IMR-90 (cell line): ENCODE measurements around the gene ZNF274. TPM values are rescaled to one million over a fixed set of nuclear protein-coding genes. Genes with fewer than 3 reads are reported as not detected.

Experiments used
- ATAC-seq: fragments of 200-7000 bp; cut with Tn5 transposase; 2 replicates; pipeline ENCODE4 v1.9.1; 2020; ENCODE audit warnings: low read depth, mild to moderate bottlenecking, moderate library complexity
- Bru-seq: library from RNA; stranded (reverse); fragments of 400-500 nt; gene quantifications from one replicate; lab custom pipeline; 2021; lab: Mats Ljungman, UMichigan
- BruChase-seq, 2 experiments: library from RNA; stranded (reverse); fragments of 400-500 nt; gene quantifications; one replicate each; lab custom pipeline; 2021; lab: Mats Ljungman, UMichigan
- BruUV-seq: library from RNA; stranded (reverse); fragments of 400-500 nt; replicated peaks from 2 replicates; lab custom pipeline; 2021; lab: Mats Ljungman, UMichigan
- CTCF ChIA-PET: fragments of 300-600 bp; formaldehyde crosslinking; extraction: SDS; loops from one replicate; lab custom pipeline; 2021; ENCODE audit warnings: antibody characterized with exemption; lab: Yijun Ruan, JAX
- POLR2A ChIA-PET: fragments of 300-600 bp; sonication (Branson Sonifier 250); formaldehyde crosslinking; loops from one replicate; lab custom pipeline; 2022; ENCODE audit warnings: antibody characterized with exemption; ENCODE audit not compliant: unreplicated experiment; lab: Charles Lee
- DNase-seq: peaks from one replicate; pipeline ENCODE4 v3.0.0; 2013
- H2AFZ ChIP-seq: replicated peaks from 2 replicates; pipeline ENCODE3; 2013; ENCODE audit warnings: low read length, mild to moderate bottlenecking; ENCODE audit not compliant: poor library complexity
- H2AK5ac ChIP-seq: 2 replicates; pipeline ENCODE4 v1.6.1; 2013; ENCODE audit warnings: low read depth, low read length, inconsistent platforms
- H2AK9ac ChIP-seq: replicated peaks from 2 replicates; pipeline ENCODE3; 2013; ENCODE audit warnings: mild to moderate bottlenecking, low read depth, low read length, moderate library complexity; ENCODE audit not compliant: poor library complexity
- H2BK120ac ChIP-seq: 2 replicates; pipeline ENCODE4 v1.6.1; 2013; ENCODE audit warnings: low read depth, low read length, inconsistent platforms
- H2BK15ac ChIP-seq: 3 replicates; pipeline ENCODE4 v1.6.1; 2013; ENCODE audit warnings: low read depth, low read length, inconsistent platforms
- H2BK20ac ChIP-seq: 2 replicates; pipeline ENCODE4 v1.6.1; 2013; ENCODE audit warnings: low read depth, mild to moderate bottlenecking, inconsistent platforms, low read length, moderate library complexity
- H2BK5ac ChIP-seq: 2 replicates; pipeline ENCODE4 v1.6.1; 2013; ENCODE audit warnings: mild to moderate bottlenecking, low read depth, low read length, inconsistent platforms; ENCODE audit not compliant: poor library complexity, severe bottlenecking
- H3K14ac ChIP-seq: replicated peaks from 2 replicates; pipeline ENCODE4 v1.6.1; 2013; ENCODE audit warnings: low read depth, low read length, inconsistent platforms
- H3K18ac ChIP-seq: 2 replicates; pipeline ENCODE4 v1.6.1; 2013; ENCODE audit warnings: low read depth, low read length, control low read depth
- H3K23ac ChIP-seq: 2 replicates; pipeline ENCODE4 v1.6.1; 2013; ENCODE audit warnings: low read depth, low read length, inconsistent platforms
- H3K27ac ChIP-seq: 2 replicates; pipeline ENCODE4 v1.5.1; 2013; ENCODE audit warnings: mild to moderate bottlenecking, control low read depth, low read length; ENCODE audit not compliant: insufficient read depth
- H3K27me3 ChIP-seq: 2 replicates; pipeline ENCODE4 v1.6.1; 2013; ENCODE audit warnings: low read length; ENCODE audit not compliant: control insufficient read depth, insufficient read depth
- H3K36me3 ChIP-seq: 2 replicates; pipeline ENCODE4 v1.6.1; 2013; ENCODE audit warnings: low read length, mixed read lengths; ENCODE audit not compliant: control insufficient read depth, insufficient read depth
- H3K4ac ChIP-seq: 2 replicates; pipeline ENCODE4 v1.6.1; 2013; ENCODE audit warnings: low read depth, low read length, inconsistent platforms
- H3K4me1 ChIP-seq: 2 replicates; pipeline ENCODE4 v1.6.1; 2013; ENCODE audit warnings: low read length, mixed read lengths; ENCODE audit not compliant: control insufficient read depth, insufficient read depth
- H3K4me2 ChIP-seq: 2 replicates; pipeline ENCODE4 v1.6.1; 2013; ENCODE audit warnings: low read depth, mild to moderate bottlenecking, control low read depth, low read length, moderate library complexity
- H3K4me3 ChIP-seq: 2 replicates; pipeline ENCODE4 v1.5.1; 2013; ENCODE audit warnings: low read depth, mild to moderate bottlenecking, control low read depth, low read length, moderate library complexity; ENCODE audit not compliant: insufficient read depth
- H3K56ac ChIP-seq: 2 replicates; pipeline ENCODE4 v1.6.1; 2013; ENCODE audit warnings: low read length, inconsistent platforms; ENCODE audit not compliant: insufficient read depth; ENCODE audit errors: extremely low read depth
- H3K79me1 ChIP-seq, 2 experiments: 2 replicates each; pipeline ENCODE4 v1.6.1; 2013; ENCODE audit warnings: low read length in 2 of 2, inconsistent platforms in 1 of 2, low read depth in 1 of 2
- H3K9ac ChIP-seq: 2 replicates; pipeline ENCODE4 v1.6.1; 2013; ENCODE audit warnings: low read depth, low read length, control low read depth
- H3K9me1 ChIP-seq: 2 replicates; pipeline ENCODE4 v1.6.1; 2013; ENCODE audit warnings: low read length, inconsistent platforms; ENCODE audit not compliant: insufficient read depth
- H3K9me3 ChIP-seq: 2 replicates; pipeline ENCODE4 v1.6.1; 2013; ENCODE audit warnings: low read length; ENCODE audit not compliant: control insufficient read depth, insufficient read depth
- H4K20me1 ChIP-seq: 2 replicates; pipeline ENCODE4 v1.6.1; 2013; ENCODE audit warnings: low read length, inconsistent platforms; ENCODE audit not compliant: insufficient read depth
- H4K5ac ChIP-seq: 2 replicates; pipeline ENCODE4 v1.6.1; 2013; ENCODE audit warnings: mild to moderate bottlenecking, low read depth, low read length, control low read depth
- H4K8ac ChIP-seq, 2 experiments: 2 replicates each; pipeline ENCODE4 v1.6.1; 2013; ENCODE audit warnings: low read depth in 2 of 2, low read length in 2 of 2, control low read depth in 1 of 2, inconsistent platforms in 1 of 2
- H4K91ac ChIP-seq: 2 replicates; pipeline ENCODE4 v1.6.1; 2013; ENCODE audit warnings: low read depth, low read length, inconsistent platforms; ENCODE audit not compliant: insufficient read depth
- CEBPB ChIP-seq: IDR thresholded peaks from 2 replicates; pipeline ENCODE4 v1.6.1; 2012; ENCODE audit warnings: low read depth, low read length, improper control_type of control experiment
- CHD1 ChIP-seq: IDR thresholded peaks from 2 replicates; pipeline ENCODE4 v1.6.1; 2012; ENCODE audit warnings: low read depth, low read length, improper control_type of control experiment
- FOS ChIP-seq: fragments of 150-350 bp; IDR thresholded peaks from 2 replicates; pipeline ENCODE4 v1.6.1; 2016; ENCODE audit warnings: low read depth, low read length
- MAFK ChIP-seq: IDR thresholded peaks from 2 replicates; pipeline ENCODE4 v1.6.1; 2012; ENCODE audit warnings: low read depth, low read length, improper control_type of control experiment
- MAZ ChIP-seq: IDR thresholded peaks from 2 replicates; pipeline ENCODE4 v1.6.1; 2012; ENCODE audit warnings: low read depth, mild to moderate bottlenecking, low read length, improper control_type of control experiment, moderate library complexity, borderline replicate concordance
- MXI1 ChIP-seq: IDR thresholded peaks from 2 replicates; pipeline ENCODE4 v1.6.1; 2012; ENCODE audit warnings: low read depth, mild to moderate bottlenecking, low read length, moderate library complexity, borderline replicate concordance
- NFE2L2 ChIP-seq: fragments of 150-350 bp; IDR thresholded peaks from 2 replicates; pipeline ENCODE4 v1.6.1; 2016; ENCODE audit warnings: low read depth, mild to moderate bottlenecking, low read length
- POLR2A ChIP-seq: IDR thresholded peaks from 2 replicates; pipeline ENCODE4 v1.6.1; 2012; ENCODE audit warnings: mild to moderate bottlenecking, low read depth, low read length
- RCOR1 ChIP-seq: IDR thresholded peaks from 2 replicates; pipeline ENCODE4 v1.6.1; 2012; ENCODE audit warnings: mild to moderate bottlenecking, low read length, improper control_type of control experiment; ENCODE audit not compliant: insufficient replicate concordance
- RFX5 ChIP-seq: IDR thresholded peaks from 2 replicates; pipeline ENCODE4 v1.8.0; 2012; ENCODE audit warnings: low read depth, mild to moderate bottlenecking, low read length, moderate library complexity
- WGBS, 2 experiments: methylation state at CpG; one replicate each; pipeline versions ENCODE4 v1.1.5 to v1.1.7; 2013; ENCODE audit warnings: missing lambda C conversion rate in 2 of 2; ENCODE audit not compliant: insufficient read length in 1 of 2; ENCODE audit errors: extremely low coverage in 2 of 2; 5-methylcytosine and 5-hydroxymethylcytosine counted together
- dilution Hi-C: fragments of 300-500 bp; cut with HindIII; formaldehyde crosslinking; loops from one replicate; pipeline ENCODE4 v1.14.3; 2018; ENCODE audit warnings: low sequenced_read_pairs; ENCODE audit not compliant: unreplicated experiment
- in situ Hi-C: fragments of 300-500 bp; cut with MboI; formaldehyde crosslinking; loops from 3 replicates; pipeline ENCODE4 v1.14.3; 2019; ENCODE audit warnings: low sequenced_read_pairs, inconsistent platforms, mixed read lengths
- intact Hi-C: fragments of 100-400 bp; cut with micrococcal nuclease; formaldehyde crosslinking; loops from 2 replicates; pipeline ENCODE4 v1.10.0; 2022
- long read RNA-seq: library from polyadenylated mRNA; unstranded; transcript quantifications from one replicate; pipeline ENCODE4 v2.0.0, GENCODE V29; 2021; ENCODE audit not compliant: unreplicated experiment
- polyA plus RNA-seq, 3 experiments: library from polyadenylated mRNA; depleted of rRNA; stranded (reverse); fragments of >200 nt; gene quantifications; 2 replicates each; pipeline ENCODE4 v1.2.3, GENCODE V29; 2012; ENCODE audit warnings: low replicate concordance in 1 of 3
- total RNA-seq: library from RNA; depleted of rRNA; stranded (reverse); fragments of >200 nt; gene quantifications from 2 replicates; pipeline ENCODE4 v1.2.3, GENCODE V29; 2012; rRNA removed
- TF ChIP-seq, protein P1 (sequence below): conservative IDR thresholded peaks from 2 replicates; pipeline ENCODE4 v1.5.1; 2012; ENCODE audit warnings: mild to moderate bottlenecking, low read depth, low read length, improper control_type of control experiment

ZNF274 gene
- total RNA-seq (12.5 and 15.2 TPM in 2 replicates), polyA plus RNA-seq (2012; rRNA removed) (11.0 and 12.1 TPM in 2 replicates), Bru-seq, nascent RNA (percentile 76 among the genes with signal in this experiment), BruChase-seq, experiment 1, labeled RNA remaining after a 6-hour chase (percentile 74 among the genes with signal in this experiment), BruChase-seq, experiment 2, labeled RNA remaining after a 2-hour chase (percentile 66 among the genes with signal in this experiment)
- 7.0 and 8.9 TPM in 2 replicates for polyA plus RNA-seq (2012; cell fraction: cytosol; rRNA removed)
- 18.6 and 24.2 TPM in 2 replicates for polyA plus RNA-seq (2012; cell fraction: nucleus; rRNA removed; ENCODE audit: low replicate concordance)
- long read RNA-seq, full-length matches to known transcripts: 16 of 29 reads
- long read RNA-seq, partial matches to known transcripts: 10 of 29 reads
- long read RNA-seq, other reads (novel, unspliced or antisense): 3 of 29 reads

DNA sequence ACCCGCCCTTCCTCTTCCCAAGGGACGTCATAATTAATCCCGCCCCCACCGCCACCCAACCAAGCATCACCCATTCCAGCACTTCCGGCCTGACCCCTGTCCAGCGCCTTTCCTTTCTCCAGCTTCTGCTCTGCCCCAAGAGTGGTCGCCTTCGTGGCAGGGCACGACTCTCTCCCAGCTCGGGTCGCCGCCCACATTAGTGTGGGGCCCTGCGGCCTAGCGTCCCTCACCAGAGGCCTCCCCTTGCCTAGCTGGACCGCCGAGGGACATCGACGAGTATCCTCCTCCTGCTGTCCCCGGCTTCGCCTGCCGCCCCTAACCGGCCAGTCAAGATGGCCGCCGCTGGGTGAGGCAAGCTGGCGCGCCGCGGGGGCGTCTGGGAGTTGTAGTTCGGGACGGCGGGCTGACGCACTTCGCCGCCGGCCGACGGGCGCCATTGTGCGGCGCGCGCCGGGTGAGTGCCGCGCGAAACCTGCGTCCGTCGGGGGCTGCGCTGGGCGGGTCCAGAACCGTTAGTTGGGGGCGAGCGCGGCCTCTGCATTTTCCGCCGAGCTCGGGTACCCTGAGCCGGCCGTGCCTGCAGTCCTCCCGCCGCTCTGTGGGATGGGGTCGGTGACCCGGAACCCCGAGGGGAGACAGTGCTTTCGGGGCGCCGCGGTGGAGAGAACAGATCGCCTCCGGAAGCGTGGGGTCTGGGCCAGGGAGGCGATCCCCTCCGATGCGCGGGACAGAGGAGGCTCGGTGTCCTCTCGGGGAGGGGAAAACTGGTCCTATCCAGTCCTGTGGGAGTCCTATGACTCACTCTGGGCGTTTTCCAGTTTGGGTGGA lies at the start of gene ZNF274:
Gene ZNF274, plus strand, starts transcription at position 73 of the 828 bp plus-strand sequence. CDS start 905 bp downstream, outside the sequence.
- H4K20me1 ChIP-seq: no peaks in the 10 kb centered on the region
- H3K18ac ChIP-seq: peak within 1 kb of the TSS; percentile 99
- H3K56ac ChIP-seq: peak within 1 kb of the TSS; percentile 84
- peak within 1 kb of the TSS; percentile 100 for H2AFZ ChIP-seq
- DNase-seq (peak; percentile 87), ATAC-seq (peak; percentile 99)
- peaks cover 39% of the 10 kb centered on the region for H3K36me3 ChIP-seq
- ChIA-PET POLR2A (interaction anchor here (0.6 to 1.1 kb wide), 2 partner anchors 12 to 180 kb away, joined by 3 read pairs; no protein-coding TSS in a partner anchor), CTCF (no interaction called here)
- no peaks in the 10 kb centered on the region for H3K9me1 ChIP-seq
- intact Hi-C loops (loop anchor here (5.0 kb wide), 1 partner anchor 94 kb away; the partner anchor contains the start of gene ZNF8), in situ Hi-C loops (no loop called here), dilution Hi-C loops (no loop called here)
- H3K79me1 ChIP-seq: peaks cover 22 to 31% of the 10 kb centered on the region in 2 experiments; a peak in 3 of 4 replicates
- H2AK9ac ChIP-seq: peak within 1 kb of the TSS; percentile 99
- peak within 1 kb of the TSS; percentile 100 for H4K91ac ChIP-seq
- peak within 1 kb of the TSS; percentile 100 for H3K4ac ChIP-seq
- H3K4me2 ChIP-seq: peak within 1 kb of the TSS; percentile 93
- H3K14ac ChIP-seq: peak within 1 kb of the TSS; percentile 97
- H3K23ac ChIP-seq: peak within 1 kb of the TSS; percentile 93
- peak; percentile 86 for TF ChIP-seq CEBPB
- TF ChIP-seq FOS: peak; percentile 24; the same call in 1 of the 2 replicates
- TF ChIP-seq MXI1: no peak
- TF ChIP-seq, protein P1, sequence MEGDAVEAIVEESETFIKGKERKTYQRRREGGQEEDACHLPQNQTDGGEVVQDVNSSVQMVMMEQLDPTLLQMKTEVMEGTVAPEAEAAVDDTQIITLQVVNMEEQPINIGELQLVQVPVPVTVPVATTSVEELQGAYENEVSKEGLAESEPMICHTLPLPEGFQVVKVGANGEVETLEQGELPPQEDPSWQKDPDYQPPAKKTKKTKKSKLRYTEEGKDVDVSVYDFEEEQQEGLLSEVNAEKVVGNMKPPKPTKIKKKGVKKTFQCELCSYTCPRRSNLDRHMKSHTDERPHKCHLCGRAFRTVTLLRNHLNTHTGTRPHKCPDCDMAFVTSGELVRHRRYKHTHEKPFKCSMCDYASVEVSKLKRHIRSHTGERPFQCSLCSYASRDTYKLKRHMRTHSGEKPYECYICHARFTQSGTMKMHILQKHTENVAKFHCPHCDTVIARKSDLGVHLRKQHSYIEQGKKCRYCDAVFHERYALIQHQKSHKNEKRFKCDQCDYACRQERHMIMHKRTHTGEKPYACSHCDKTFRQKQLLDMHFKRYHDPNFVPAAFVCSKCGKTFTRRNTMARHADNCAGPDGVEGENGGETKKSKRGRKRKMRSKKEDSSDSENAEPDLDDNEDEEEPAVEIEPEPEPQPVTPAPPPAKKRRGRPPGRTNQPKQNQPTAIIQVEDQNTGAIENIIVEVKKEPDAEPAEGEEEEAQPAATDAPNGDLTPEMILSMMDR: no peak
- no peak for TF ChIP-seq MAFK
- peak; percentile 17 for TF ChIP-seq RCOR1
- TF ChIP-seq RFX5: no peak
- peak; percentile 88 for TF ChIP-seq POLR2A
- peak; percentile 75; the same call in 1 of the 2 replicates for TF ChIP-seq CHD1
- TF ChIP-seq MAZ: peak; percentile 38; the same call in 1 of the 2 replicates
- no peak for TF ChIP-seq NFE2L2
- H4K5ac ChIP-seq: peak within 1 kb of the TSS; percentile 100
- no peaks in the 10 kb centered on the region for H3K4me1 ChIP-seq
- H3K27ac ChIP-seq: peak within 1 kb of the TSS; percentile 100
- H4K8ac ChIP-seq: peak within 1 kb of the TSS; percentile 98 to 100
- H2AK5ac ChIP-seq: peak within 1 kb of the TSS; percentile 97
- peak within 1 kb of the TSS; percentile 98 for H3K4me3 ChIP-seq
- peak within 1 kb of the TSS; percentile 95 for H3K9ac ChIP-seq
- WGBS, 2 experiments: 1% methylated on average over 29 of the region's 80 CpGs; no CpG with 5 or more reads in 1 of the 2 experiments
- no peaks in the 10 kb centered on the region for H3K27me3 ChIP-seq
- peak within 1 kb of the TSS; percentile 99; the same call in 2 of the 3 replicates for H2BK15ac ChIP-seq
- no TSS peak for BruUV-seq
- no peak within 1 kb of the TSS for H2BK20ac ChIP-seq
- H2BK120ac ChIP-seq: peak within 1 kb of the TSS; percentile 95
- peak within 1 kb of the TSS; percentile 100 for H2BK5ac ChIP-seq
- H3K9me3 ChIP-seq: peaks cover 82% of the 10 kb centered on the region
